Endodermal cell (in vitro differentiated cells): ENCODE data around the gene ATG16L1. TPM values are rescaled to one million over a fixed set of nuclear protein-coding genes. Genes with fewer than 3 reads are reported as not detected.

Experiments
- DNase-seq: peaks from one replicate; pipeline ENCODE4 v3.0.0-alpha.2; 2017
- H3K27ac ChIP-seq: 2 replicates; pipeline ENCODE4 v1.5.1; 2013; ENCODE audit warnings: mild to moderate bottlenecking, low read depth, low read length, moderate library complexity
- H3K27me3 ChIP-seq: 2 replicates; pipeline ENCODE4 v1.6.1; 2013; ENCODE audit warnings: mild to moderate bottlenecking, low read length, moderate library complexity; ENCODE audit not compliant: insufficient read depth, control insufficient read depth, poor library complexity, severe bottlenecking
- H3K36me3 ChIP-seq: 2 replicates; pipeline ENCODE4 v1.7.0; 2013; ENCODE audit warnings: mild to moderate bottlenecking, low read length, moderate library complexity; ENCODE audit not compliant: control insufficient read depth, insufficient read depth
- H3K4me1 ChIP-seq: one replicate; pipeline ENCODE4 v1.7.0; 2013; ENCODE audit warnings: low read length; ENCODE audit not compliant: control insufficient read depth, insufficient read depth
- H3K4me3 ChIP-seq: 2 replicates; pipeline ENCODE4 v1.5.1; 2013; ENCODE audit warnings: mild to moderate bottlenecking, low read length, moderate library complexity
- H3K9ac ChIP-seq: 2 replicates; pipeline ENCODE4 v1.6.1; 2013; ENCODE audit warnings: mild to moderate bottlenecking, low read length, moderate library complexity; ENCODE audit not compliant: poor library complexity, severe bottlenecking; ENCODE audit errors: extremely low read depth
- H3K9me3 ChIP-seq: 2 replicates; pipeline ENCODE4 v1.6.1; 2013; ENCODE audit warnings: mild to moderate bottlenecking, low read length, moderate library complexity; ENCODE audit not compliant: control insufficient read depth
- H3K27ac Mint-ChIP-seq: 2 replicates; pipeline ENCODE4 v1.8.0; 2020; ENCODE audit warnings: mixed read lengths
- H3K27me3 Mint-ChIP-seq: 2 replicates; pipeline ENCODE4 v1.8.0; 2021; ENCODE audit warnings: mild to moderate bottlenecking, mixed read lengths; ENCODE audit not compliant: insufficient read depth
- H3K36me3 Mint-ChIP-seq: 2 replicates; pipeline ENCODE4 v1.8.0; 2020; ENCODE audit warnings: low read depth, mixed read lengths
- H3K4me1 Mint-ChIP-seq: 2 replicates; pipeline ENCODE4 v1.8.0; 2020; ENCODE audit warnings: mixed read lengths
- H3K4me3 Mint-ChIP-seq: 2 replicates; pipeline ENCODE4 v1.8.0; 2020; ENCODE audit warnings: mild to moderate bottlenecking, moderate library complexity, mixed read lengths
- H3K9me3 Mint-ChIP-seq: 2 replicates; pipeline ENCODE4 v1.8.0; 2020; ENCODE audit warnings: mild to moderate bottlenecking, mixed read lengths
- WGBS, 2 experiments: methylation state at CpG; one replicate each; pipeline versions ENCODE4 v1.1.5 to v1.1.7; 2013; ENCODE audit warnings: missing lambda C conversion rate in 2 of 2, mixed read lengths in 1 of 2; ENCODE audit not compliant: insufficient coverage in 1 of 2, insufficient read length in 1 of 2; 5-methylcytosine and 5-hydroxymethylcytosine counted together
- total RNA-seq, 2 donors: library from RNA; stranded (reverse); fragmentation: NEBNext Ultra II Directional in 1 of 2; extraction: Animal tissue kit (Norgen Biotek cat#: 25700) in 1 of 2; gene quantifications; 2 replicates in 1 of 2; 3 replicates in 1 of 2; pipeline ENCODE4 v1.2.1, GENCODE V29; 2021
- TF ChIP-seq, protein P1 (sequence below): fragments of 200-600 bp; sonication (generic); conservative IDR thresholded peaks from 2 replicates; pipeline ENCODE4 v1.5.0; 2021; ENCODE audit warnings: antibody characterized with exemption, mild to moderate bottlenecking

ATG16L1 gene
- total RNA-seq, 2 donors from 2014 or later = 29.6 to 31.6 TPM

DNA sequence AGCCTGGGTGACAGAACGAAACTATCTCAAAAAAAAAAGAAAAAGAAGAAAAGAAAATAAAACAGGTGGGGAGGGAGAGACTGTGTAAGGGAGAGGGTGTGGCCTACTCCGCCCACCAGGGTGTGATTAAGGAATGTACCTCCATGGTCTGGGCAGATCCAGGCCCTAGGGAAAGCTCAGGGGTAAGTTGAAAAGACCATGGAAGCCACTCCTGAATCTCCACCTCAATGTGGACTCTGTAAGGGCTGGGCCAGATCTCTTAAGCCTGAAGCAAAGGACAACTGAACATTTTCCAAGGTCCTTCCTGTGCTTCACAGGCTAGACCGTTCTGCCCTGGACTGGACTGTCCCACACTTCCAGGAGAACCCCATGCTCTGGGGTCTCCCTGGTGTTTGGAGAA, 9.7 kb upstream of the ATG16L1 start:
- peaks cover 6% of the 10 kb centered on the region for H3K4me1 Mint-ChIP-seq

DNA sequence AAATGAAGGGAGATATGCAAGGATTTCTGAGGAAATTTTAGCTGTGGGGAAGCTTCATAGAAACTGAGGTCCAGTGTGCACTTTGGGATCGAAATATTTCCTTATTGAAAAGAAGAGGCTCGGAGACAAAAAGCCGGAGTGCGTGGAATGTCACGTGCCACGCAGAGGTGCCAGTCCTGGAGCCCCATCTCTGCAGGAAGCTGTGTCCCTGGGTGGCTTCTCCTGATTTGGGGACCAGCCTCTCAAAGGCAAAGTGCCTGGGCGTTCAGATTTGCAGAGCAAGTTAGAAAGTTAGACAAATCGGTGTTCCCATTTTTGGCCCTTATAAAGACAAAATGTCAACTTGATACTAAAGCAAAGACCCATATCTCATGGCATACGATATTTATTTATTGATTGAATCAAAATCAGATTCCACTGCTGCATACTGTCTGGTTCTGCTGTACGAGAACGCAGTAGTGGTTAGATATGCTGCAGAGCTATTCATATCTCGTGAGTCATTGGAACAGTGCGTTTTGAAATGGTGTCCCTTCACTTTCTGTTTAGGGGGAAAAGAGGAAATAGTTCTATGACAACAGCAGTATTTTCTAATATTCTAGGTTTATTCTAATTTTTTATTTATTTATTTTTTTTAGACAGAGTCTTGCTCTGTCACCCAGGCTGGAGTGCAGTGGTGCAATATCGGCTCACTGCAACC, 9.1 kb upstream of the ATG16L1 start:
- Mint-ChIP-seq H3K27me3 (peaks cover 2% of the 10 kb centered on the region), H3K36me3 (no peaks in the 10 kb centered on the region), H3K4me1 (peaks cover 6% of the 10 kb centered on the region), H3K27ac (no peak overlapping the region), H3K4me3 (no peak overlapping the region), H3K9me3 (peaks cover 5% of the 10 kb centered on the region)
- Histone ChIP-seq H3K27ac (no peak overlapping the region), H3K36me3 (no peaks in the 10 kb centered on the region), H3K4me3 (no peak overlapping the region), H3K9me3 (no peaks in the 10 kb centered on the region), H3K27me3 (no peaks in the 10 kb centered on the region), H3K9ac (no peak overlapping the region), H3K4me1 (no peaks in the 10 kb centered on the region)
- WGBS, 2 experiments = 89 to 96% methylated on average over 10 to 14 of the region's 14 CpGs
- DNase-seq = no peak
- TF ChIP-seq, protein P1, sequence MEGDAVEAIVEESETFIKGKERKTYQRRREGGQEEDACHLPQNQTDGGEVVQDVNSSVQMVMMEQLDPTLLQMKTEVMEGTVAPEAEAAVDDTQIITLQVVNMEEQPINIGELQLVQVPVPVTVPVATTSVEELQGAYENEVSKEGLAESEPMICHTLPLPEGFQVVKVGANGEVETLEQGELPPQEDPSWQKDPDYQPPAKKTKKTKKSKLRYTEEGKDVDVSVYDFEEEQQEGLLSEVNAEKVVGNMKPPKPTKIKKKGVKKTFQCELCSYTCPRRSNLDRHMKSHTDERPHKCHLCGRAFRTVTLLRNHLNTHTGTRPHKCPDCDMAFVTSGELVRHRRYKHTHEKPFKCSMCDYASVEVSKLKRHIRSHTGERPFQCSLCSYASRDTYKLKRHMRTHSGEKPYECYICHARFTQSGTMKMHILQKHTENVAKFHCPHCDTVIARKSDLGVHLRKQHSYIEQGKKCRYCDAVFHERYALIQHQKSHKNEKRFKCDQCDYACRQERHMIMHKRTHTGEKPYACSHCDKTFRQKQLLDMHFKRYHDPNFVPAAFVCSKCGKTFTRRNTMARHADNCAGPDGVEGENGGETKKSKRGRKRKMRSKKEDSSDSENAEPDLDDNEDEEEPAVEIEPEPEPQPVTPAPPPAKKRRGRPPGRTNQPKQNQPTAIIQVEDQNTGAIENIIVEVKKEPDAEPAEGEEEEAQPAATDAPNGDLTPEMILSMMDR = no peak

More for the DNA sequence above, 9.7 kb upstream of the ATG16L1 start:
- no peaks in the 10 kb centered on the region for H3K36me3 ChIP-seq
- H3K9me3 ChIP-seq = no peaks in the 10 kb centered on the region
- TF ChIP-seq, protein P1 = no peak
- H3K27me3 ChIP-seq = no peaks in the 10 kb centered on the region
- Mint-ChIP-seq H3K36me3 (no peaks in the 10 kb centered on the region), H3K9me3 (peaks cover 5% of the 10 kb centered on the region), H3K27ac (no peak overlapping the region), H3K27me3 (peaks cover 2% of the 10 kb centered on the region), H3K4me3 (no peak overlapping the region)
- H3K4me1 ChIP-seq = no peaks in the 10 kb centered on the region
- H3K27ac ChIP-seq = no peak overlapping the region
- no peak overlapping the region for H3K4me3 ChIP-seq
- 82 to 92% methylated on average over 1 to 3 of the region's 3 CpGs for WGBS, 2 experiments
- no peak overlapping the region for H3K9ac ChIP-seq
- no peak for DNase-seq

- no peaks in the 10 kb centered on the region for H3K36me3 ChIP-seq
- H3K4me1 ChIP-seq = no peaks in the 10 kb centered on the region
- no peak overlapping the region for H3K9ac ChIP-seq
- H3K4me3 ChIP-seq = no peak overlapping the region
- H3K27ac ChIP-seq = no peak overlapping the region
- Mint-ChIP-seq H3K9me3 (peaks cover 5% of the 10 kb centered on the region), H3K4me1 (peaks cover 6% of the 10 kb centered on the region), H3K27ac (no peak overlapping the region), H3K36me3 (no peaks in the 10 kb centered on the region), H3K27me3 (peaks cover 2% of the 10 kb centered on the region), H3K4me3 (no peak overlapping the region)
- WGBS, 2 experiments = 84 to 92% methylated on average over 4 of the region's 4 CpGs
- no peak for DNase-seq
- H3K27me3 ChIP-seq = no peaks in the 10 kb centered on the region
- H3K9me3 ChIP-seq = no peaks in the 10 kb centered on the region
- TF ChIP-seq, protein P1 = no peak
Observed at GRCh38 chr2:233243348-233243747, 8.1 kb upstream of the ATG16L1 start.
